ENCODE measurements around the gene LRBA. TPM values are rescaled to one million over a fixed set of nuclear protein-coding genes. Genes with fewer than 3 reads are reported as not detected.

Gene LRBA
- total and polyA plus RNA-seq, 12 donors, result 6.2 to 31.2 (median 23.9) TPM

GRCh38 chr4:150289198-150289597, 725.9 kb downstream of the LRBA start:
- 78 to 84% methylated on average over 2 of the region's 2 CpGs for WGBS, 2 donors
- DNase-seq (no peak), ATAC-seq (no peak)
- Histone ChIP-seq H3K4me3 (no peak overlapping the region), H3K27ac (no peak overlapping the region), H3K27me3 (no peaks in the 10 kb centered on the region), H3K36me3 (peaks cover 0 to 5% (median 0%) of the 10 kb centered on the region in 9 donors), H3K4me1 (peaks cover 0 to 4% (median 0%) of the 10 kb centered on the region in 9 donors), H3K9me3 (peaks cover 0 to 6% (median 0%) of the 10 kb centered on the region in 11 donors)
- intact Hi-C loops (cut with DNase I), result no loop called here
- TF ChIP-seq, protein P1, sequence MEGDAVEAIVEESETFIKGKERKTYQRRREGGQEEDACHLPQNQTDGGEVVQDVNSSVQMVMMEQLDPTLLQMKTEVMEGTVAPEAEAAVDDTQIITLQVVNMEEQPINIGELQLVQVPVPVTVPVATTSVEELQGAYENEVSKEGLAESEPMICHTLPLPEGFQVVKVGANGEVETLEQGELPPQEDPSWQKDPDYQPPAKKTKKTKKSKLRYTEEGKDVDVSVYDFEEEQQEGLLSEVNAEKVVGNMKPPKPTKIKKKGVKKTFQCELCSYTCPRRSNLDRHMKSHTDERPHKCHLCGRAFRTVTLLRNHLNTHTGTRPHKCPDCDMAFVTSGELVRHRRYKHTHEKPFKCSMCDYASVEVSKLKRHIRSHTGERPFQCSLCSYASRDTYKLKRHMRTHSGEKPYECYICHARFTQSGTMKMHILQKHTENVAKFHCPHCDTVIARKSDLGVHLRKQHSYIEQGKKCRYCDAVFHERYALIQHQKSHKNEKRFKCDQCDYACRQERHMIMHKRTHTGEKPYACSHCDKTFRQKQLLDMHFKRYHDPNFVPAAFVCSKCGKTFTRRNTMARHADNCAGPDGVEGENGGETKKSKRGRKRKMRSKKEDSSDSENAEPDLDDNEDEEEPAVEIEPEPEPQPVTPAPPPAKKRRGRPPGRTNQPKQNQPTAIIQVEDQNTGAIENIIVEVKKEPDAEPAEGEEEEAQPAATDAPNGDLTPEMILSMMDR (IDR thresholded peaks at IDR 0.05), result no peak

DNA sequence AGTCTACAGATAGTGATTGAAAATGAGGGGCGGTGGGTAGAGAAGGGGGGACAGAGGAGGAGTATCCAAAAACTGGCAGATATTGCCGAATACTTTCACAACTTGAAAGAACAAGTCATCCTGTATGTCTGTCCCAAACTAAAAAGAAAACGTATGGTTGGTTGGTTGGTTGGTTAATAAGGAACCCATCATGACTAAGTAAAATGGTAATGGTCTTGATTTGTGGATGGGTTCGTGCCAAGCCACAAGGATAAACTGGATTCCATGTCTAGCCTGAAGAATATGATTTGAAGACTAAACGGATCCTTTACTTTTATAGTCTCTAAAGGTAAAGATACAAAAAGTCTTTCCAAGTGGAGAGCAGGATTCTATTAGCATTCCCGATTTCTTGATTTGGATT, 728.4 kb downstream of the LRBA start:
- Histone ChIP-seq H3K27me3 (no peaks in the 10 kb centered on the region), H3K4me1 (peaks cover 0 to 4% (median 0%) of the 10 kb centered on the region in 9 donors), H3K27ac (no peak overlapping the region), H3K9me3 (peaks cover 0 to under 1% (median 0%) of the 10 kb centered on the region in 11 donors), H3K36me3 (peaks cover 0 to 15% (median 3%) of the 10 kb centered on the region in 9 donors), H3K4me3 (no peak overlapping the region)
- ATAC-seq (no peak), DNase-seq (no peak)
- intact Hi-C loops (cut with DNase I), result no loop called here
- TF ChIP-seq, protein P1 (IDR thresholded peaks at IDR 0.05), result no peak
- 89 to 90% methylated on average over 6 of the region's 6 CpGs for WGBS, 2 donors

GRCh38 chr4:150283689-150284088, 731.4 kb downstream of the LRBA start:
- no peaks in the 10 kb centered on the region for H3K9me3 ChIP-seq
- DNase-seq (no peak), ATAC-seq (peak in 4 of 8 donors; percentile 24 to 51 (median 44))
- no peaks in the 10 kb centered on the region for H3K27me3 ChIP-seq
- peak overlapping the region in 1 of 10 donors; percentile 17 for H3K27ac ChIP-seq
- 61 to 73% methylated on average over 1 of the region's 1 CpG for WGBS, 2 donors
- TF ChIP-seq, protein P1 (IDR thresholded peaks at IDR 0.05), result no peak
- H3K36me3 ChIP-seq, result peaks cover 0 to 32% (median 3%) of the 10 kb centered on the region in 9 donors
- intact Hi-C loops (cut with DNase I), result no loop called here
- H3K4me3 ChIP-seq, result no peak overlapping the region
- H3K4me1 ChIP-seq, result peaks cover 0 to 11% (median 0%) of the 10 kb centered on the region in 9 donors

DNA sequence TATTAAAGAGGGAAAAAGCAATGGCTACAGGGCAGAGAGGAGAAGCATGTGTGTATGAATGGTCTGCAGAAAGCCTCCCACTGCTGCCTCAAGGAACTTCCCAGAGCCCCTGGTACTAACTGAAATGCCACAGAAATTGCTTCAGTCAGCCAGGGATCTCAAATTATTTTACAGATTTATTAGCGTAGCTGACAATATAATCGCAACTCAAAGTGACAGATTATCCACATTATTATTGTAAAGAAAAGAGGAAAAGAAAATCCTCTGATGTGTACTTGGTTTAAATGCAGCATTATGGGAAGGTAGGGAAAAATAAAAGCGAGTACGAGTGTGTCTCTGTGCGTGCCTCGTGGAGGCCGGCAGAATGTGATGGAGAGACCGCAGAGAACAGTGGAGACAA, 734.1 kb downstream of the LRBA start:
- intact Hi-C loops (cut with DNase I), result no loop called here
- TF ChIP-seq, protein P1 (IDR thresholded peaks at IDR 0.05), result no peak
- 97% methylated on average over 8 of the region's 8 CpGs for WGBS, 2 donors
- Histone ChIP-seq H3K4me1 (peaks cover 0 to 11% (median 0%) of the 10 kb centered on the region in 9 donors), H3K27ac (no peak overlapping the region), H3K4me3 (no peak overlapping the region), H3K9me3 (peaks cover 0 to 18% (median under 1%) of the 10 kb centered on the region in 11 donors), H3K27me3 (no peaks in the 10 kb centered on the region), H3K36me3 (peaks cover 0 to 40% (median 7%) of the 10 kb centered on the region in 9 donors)
- DNase-seq, result no peak
- ATAC-seq, result no peak
